NCI-H2107 (cell line): Measurements from ENCODE around the gene SBDS.
"Not testable (repeated sequence)": the region's sequence is repeated elsewhere in the genome, so short reads cannot be mapped to it uniquely, and the experiment has no call there.

ENCODE experiments used
- DNase-seq: peaks from one replicate; lab custom pipeline; 2025; lab: John Stamatoyannopoulos, UW

Gene SBDS

DNA sequence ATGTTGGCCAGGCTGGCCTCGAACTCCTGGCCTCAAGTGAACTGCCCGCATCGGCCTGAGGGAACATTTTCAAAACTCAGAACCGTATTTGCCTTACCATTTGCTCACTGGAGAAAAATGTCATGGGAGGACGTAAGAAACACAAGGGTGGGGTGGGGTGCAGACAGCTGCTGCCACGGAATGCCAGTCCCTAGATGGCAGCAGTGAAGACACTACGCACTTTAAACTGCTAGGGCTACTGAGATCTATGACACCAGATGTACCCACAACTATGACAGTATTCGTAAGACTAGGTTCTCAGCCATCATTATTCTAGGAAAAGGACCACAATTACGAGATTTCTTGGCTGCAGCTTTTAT, 716 bp downstream of the SBDS start:
- DNase-seq: not testable (repeated sequence)

DNA sequence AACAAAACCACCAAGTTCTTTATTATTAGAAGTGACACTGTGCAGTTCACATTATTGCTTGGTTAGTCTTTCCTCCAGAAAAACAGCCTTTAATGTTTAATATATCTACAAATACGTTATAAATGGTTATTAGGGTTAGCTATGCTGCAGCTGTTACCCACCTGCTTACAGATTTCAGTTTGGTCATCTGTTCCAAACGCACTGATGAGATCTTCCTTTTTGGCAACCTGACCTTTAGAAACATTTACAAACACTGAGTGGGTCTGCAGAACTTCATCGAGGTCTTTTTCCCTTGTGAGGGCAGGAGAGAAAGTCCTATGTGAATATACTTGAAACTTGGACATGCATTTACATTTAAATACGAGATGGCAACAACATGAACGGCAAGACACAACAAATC, 1.3 kb downstream of the SBDS start:
- DNase-seq: not testable (repeated sequence)

DNA sequence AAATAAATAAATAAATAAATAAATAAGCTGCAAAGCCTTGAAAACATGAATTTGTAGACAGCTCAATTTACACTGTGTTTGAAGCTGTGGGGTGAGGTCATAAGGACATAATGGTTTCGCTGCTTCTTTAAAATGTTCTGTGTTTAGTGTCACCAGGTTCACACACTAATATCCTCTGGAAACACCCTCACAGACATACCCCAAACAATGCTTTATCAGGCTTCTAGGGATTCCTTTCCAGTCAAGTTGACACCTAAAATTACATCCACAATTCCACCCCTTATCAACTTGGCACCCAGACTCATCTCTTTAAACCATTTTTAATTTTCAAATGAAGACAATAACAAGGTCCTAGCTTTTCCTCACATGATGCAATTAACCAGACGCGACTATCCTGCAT, 5.8 kb downstream of the SBDS start:
- DNase-seq: not testable (repeated sequence)

- DNase-seq: not testable (repeated sequence)
These were observed 15.1 kb downstream of the SBDS start for GRCh38 chr7:66980336-66980735.

DNA sequence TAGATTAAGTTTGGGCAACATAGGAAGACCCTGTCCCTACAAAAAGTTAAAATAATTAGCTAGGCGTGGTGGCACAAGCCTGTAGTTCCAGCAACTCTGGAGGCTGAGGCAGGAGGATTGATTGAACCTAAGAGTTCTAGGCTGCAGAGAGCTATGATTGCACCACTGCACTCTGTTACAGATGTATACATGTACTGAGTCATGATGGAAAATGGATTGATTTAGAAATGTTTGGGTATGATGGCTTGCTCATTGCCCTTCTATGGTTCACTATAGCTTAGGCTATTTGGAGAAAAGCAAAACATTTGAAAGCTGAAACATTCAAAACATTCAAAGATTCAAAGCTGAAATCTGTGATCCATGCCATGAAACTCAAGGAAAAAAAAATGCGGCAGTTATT, 16.4 kb downstream of the SBDS start:
- not testable (repeated sequence) for DNase-seq

GRCh38 chr7:66978312-66978711, 17.1 kb downstream of the SBDS start:
- DNase-seq: not testable (repeated sequence)

DNA sequence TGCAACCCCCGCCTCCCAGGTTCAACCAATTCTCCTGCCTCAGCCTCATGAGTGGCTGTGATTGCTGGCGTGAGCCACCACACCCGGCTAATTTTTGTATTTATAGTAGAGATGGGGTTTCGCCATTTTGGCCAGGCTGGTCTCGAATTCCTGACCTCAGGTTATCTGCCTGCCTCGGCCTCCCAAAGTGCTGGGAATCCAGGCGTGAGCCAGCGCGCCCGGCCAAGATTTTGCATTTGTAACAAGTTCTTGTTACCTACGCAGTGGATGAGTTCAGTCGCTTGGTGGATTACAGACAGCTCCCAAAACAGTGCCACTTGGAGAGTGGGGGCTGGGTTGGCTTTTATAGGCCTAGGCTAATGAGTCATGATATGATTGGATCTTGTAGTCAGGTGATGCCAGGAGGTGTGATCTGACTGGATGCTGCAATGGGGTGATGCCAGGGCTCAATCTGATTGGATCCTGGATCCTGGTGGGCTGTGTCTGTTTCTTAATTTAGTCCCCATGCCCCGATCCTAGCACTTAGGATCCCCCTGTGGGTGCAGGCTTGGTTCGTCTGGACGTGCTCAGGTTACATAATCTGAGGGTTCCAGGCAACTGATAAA, 20.3 kb downstream of the SBDS start:
- DNase-seq: no peak

DNA sequence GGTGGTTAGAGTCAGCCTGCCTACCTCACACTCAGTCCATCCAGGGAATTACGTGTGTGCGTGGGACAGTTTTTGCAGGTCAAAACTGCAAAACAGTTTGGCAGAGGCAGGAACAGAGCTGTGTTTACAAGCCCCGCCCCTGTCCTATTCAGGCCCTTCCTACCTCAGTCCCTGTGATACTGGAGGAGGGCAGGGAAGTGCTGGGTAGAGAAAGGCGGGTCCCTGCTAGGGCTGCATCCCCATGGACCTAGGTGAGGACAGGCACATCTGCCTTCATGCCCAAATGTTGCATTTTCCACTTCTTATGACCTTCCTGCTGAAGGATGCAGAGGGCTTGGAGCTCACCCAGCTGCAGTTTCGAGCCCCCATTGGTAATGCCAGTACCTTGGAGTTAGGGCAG, 25.1 kb downstream of the SBDS start:
- DNase-seq: no peak

GRCh38 chr7:66969001-66969400, 26.4 kb downstream of the SBDS start:
- not testable (repeated sequence) for DNase-seq

DNA sequence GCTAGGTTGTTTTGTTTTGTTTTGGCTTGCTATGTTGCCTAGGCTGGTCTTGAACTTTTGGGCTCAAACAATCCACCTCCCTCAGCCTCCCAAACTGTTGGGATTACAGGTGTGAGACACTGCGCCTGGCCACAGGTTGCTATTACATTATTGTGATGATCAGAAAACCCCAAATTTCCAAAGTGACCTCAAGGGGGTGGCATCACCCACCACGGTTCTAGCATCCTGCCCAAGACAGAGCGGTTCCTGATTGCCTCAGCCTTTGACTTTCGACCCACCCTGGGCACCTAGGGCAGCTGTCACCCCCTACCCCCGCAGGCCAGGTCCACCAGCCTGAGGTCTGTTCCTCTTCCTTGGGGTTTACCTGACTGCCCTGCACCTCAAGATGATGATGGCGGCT, 28.4 kb downstream of the SBDS start:
- DNase-seq: no peak

GRCh38 chr7:66964411-66964810, 31.0 kb downstream of the SBDS start:
- no peak for DNase-seq

DNA sequence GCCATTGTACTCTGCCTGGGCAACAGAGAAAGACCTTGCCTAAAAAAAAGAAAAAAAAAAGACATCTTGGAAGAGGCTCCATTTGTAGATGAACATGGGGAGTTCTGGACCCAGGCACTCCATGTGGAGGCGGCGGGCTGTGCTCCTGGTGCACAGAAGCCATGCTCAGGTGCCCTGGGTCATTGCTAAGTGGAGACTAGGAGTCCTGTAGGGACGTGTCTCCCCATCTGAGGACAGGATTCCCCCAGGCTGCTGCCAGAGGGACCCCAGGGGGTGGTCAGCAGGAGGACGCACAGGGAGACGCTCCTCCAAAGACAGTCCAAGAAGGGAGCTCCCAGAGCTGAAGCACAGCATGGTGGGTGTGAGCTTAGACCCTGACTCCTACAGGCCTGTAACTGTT, 34.3 kb downstream of the SBDS start:
- no peak for DNase-seq

- no peak for DNase-seq
These were observed 35.2 kb downstream of the SBDS start for GRCh38 chr7:66960192-66960591.

DNA sequence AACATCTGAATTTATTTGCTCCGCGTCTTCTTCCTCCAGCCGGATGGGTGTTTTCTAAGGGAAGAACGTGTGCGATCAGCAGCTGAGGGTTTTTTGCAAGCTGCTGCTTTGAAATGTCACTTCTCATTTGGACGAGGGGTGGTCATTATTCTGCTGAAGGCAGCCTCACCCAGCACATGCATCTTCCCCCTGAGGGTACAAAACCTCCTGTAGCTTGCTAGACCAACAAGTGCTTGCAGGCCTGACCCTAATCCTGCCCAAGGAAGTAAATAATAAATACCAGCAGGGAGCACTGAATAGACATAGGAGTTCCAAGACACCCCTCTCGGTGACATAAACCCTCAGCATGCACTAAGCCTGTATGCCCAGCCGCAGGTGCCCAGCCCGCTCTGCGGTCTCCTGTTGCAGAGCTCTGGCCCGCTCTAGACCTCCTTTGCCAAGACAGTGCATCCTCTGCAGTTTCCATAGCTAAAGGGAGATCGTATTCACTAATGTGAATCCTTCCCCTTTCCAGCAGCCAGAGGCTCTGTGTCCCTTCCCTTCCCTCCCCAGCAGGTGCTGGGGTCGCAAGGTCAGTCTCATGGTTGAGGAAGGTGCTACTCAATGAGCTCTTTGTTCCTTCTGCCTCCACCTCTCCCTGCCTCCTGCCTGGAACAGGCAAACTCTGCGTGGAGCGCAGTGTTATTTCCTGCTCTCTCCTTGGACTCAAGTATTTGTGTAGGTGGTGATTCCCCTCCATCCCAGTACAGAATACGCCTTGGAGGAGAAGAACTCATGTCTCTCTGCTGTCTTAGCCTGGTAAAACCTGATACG, 36.6 kb downstream of the SBDS start:
- no peak for DNase-seq

GRCh38 chr7:66957595-66958290, 37.6 kb downstream of the SBDS start:
- no peak for DNase-seq

GRCh38 chr7:66953044-66953427, 42.4 kb downstream of the SBDS start:
- DNase-seq: no peak

DNA sequence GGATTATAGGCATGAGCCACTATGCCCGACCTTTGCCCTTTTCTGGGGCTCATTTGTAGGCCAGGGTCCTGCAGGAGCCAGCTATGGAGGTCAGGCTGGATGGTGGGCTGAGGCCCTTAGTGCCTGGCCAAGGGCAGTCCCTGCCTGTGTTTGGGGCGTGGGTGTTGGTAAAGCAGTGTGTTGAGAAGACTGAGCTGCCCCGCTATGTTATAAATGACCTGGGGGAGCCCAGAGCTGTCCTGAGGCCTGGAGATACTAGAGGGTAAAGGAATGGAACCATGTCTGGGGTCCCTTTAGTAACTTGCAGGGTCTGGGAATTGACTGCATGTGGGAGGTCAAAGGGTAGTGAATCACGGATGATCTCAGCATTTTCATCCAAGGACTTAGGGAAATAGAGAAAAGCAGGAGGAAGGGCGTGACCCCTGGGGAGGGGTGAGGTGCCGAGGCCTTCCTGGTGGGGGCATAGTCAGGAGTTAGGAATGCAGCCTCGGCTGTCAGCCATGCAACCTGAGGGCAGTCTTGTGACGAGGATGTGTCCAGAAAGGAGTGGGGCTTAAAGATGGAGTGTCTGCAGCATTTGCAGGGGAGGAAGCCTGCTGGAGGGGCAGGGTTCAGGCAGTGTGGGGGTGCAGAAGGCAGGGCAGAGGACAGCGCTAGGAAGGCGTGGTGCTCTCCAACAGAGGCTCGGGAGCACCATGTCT, 42.9 kb downstream of the SBDS start:
- no peak for DNase-seq

- no peak for DNase-seq
These were observed 44.6 kb downstream of the SBDS start for GRCh38 chr7:66950763-66951162.

DNA sequence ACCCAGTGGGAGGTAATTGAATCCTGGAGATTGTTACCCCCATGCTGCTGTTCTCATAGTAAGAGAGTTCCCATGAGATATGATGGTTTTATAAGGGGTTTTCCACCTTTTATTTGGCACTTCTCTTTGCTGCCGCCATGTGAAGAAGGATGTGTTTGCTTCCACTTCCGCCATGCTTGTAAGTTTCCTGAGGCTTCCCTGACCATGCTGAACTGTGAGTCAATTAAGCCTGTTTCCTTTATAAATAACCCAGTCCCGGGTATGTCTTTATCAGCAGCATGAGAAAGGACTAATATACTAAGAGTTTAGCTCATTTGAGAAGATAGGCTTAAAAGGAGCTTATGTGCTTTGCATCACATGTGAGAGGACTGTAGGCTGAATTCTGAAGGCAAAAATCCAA, 45.1 kb downstream of the SBDS start:
- DNase-seq: no peak

DNA sequence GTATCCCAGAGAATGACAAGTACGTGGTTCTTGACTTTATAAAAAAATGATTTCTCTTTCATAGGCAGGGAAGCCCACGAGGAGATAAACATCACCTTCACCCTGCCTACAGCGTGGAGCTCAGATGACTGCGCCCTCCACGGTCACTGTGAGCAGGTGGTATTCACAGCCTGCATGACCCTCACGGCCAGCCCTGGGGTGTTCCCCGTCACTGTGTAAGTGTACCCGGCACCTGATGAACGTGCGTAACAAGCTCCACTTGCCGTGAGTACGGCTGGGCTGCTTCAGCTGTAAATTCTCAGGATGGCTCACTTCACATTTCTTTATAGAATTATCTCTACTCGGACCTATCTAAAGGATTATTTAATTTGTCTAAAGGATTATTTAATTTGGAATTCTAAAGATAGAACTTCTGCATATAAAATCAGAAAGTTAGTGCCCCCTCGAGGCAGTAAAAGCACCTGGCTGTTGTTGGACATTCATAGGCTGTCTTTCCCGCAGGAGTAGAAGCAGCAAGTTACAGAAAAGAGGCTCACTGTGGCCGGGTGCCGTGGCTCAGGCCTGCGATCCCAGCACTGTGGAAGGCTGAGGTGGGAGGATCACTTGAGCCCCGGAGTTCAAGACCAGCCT, 46.8 kb downstream of the SBDS start:
- DNase-seq: no peak

- DNase-seq: no peak
These were observed 48.8 kb downstream of the SBDS start for GRCh38 chr7:66946545-66946944.

- DNase-seq: no peak
These were observed 56.1 kb downstream of the SBDS start for GRCh38 chr7:66939325-66939724.
